Kidney capillary endothelial cell (primary cell): ENCODE measurements around the gene ATPAF2.

Experiments
- DNase-seq: peaks from one replicate; pipeline ENCODE4 v3.0.0-alpha.2; 2018; ENCODE audit warnings: low spot score

The ATPAF2 gene

GRCh38 chr17:18039535-18040260 is 730 bp upstream of the ATPAF2 start:
- no peak for DNase-seq

- no peak for DNase-seq
These were observed 668 bp downstream of the ATPAF2 start for GRCh38 chr17:18038149-18038850.

GRCh38 chr17:18037486-18037885 is 1.5 kb downstream of the ATPAF2 start:
- no peak for DNase-seq

GRCh38 chr17:18035704-18036103 is 3.3 kb downstream of the ATPAF2 start:
- DNase-seq, result no peak

DNA sequence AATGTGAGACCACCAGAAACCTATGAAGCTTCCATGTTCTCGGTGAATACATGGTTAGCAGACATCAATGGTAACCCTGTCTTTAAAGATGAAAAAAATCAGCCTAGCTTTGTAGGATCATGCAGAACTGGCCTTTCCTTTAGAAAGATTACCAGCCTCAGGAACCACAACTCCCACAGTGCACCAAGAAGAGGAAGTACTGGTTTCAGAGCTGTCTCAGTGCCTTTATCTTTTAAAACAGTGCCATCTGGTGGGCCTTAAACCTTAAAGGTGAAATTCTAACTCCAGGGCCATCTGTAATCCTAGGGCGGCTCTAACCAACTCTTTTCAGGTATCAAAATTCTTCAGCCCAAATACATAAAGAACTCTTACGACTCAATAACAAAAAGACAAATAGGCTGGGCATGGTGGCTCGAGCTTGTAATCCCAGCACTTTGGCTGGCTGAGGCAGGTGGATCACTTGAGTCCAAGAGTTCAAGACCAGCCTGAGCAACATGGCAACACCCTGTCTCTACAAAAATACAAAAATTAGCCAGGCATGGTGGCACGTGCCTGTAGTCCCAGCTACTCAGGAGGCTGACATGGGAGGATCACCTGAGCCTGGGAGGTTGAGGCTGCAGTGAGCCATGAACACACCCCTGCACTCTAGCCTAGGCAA is 5.4 kb downstream of the ATPAF2 start:
- peak; percentile 82 for DNase-seq

DNA sequence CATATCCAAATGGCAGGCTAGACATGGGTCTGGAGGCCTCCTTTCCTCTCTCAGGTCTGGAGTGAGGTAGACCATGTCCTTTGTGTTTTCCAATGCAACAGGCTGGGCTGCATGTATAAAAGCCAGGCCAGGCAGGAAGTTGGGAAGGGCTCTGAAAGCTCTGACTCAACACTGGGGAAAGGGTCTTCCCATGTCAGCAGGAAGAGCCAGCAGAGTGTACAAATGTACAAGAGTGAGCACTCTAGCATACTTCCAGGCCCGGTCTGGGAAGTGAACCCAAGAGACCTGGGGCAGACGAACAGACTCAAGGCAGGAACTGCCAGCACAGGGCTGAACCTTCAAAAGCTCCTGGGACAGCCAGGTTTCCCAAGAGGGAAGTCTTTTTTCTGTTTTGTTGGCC is 7.0 kb downstream of the ATPAF2 start:
- peak; percentile 79 for DNase-seq

GRCh38 chr17:18028952-18029540 is 9.9 kb downstream of the ATPAF2 start:
- DNase-seq, result no peak

- DNase-seq, result no peak
These were observed 10.6 kb downstream of the ATPAF2 start for GRCh38 chr17:18028114-18028951.

- no peak for DNase-seq
These were observed 11.7 kb downstream of the ATPAF2 start for GRCh38 chr17:18027280-18027679.

- DNase-seq, result no peak
These were observed 12.8 kb downstream of the ATPAF2 start for GRCh38 chr17:18025945-18026776.

DNA sequence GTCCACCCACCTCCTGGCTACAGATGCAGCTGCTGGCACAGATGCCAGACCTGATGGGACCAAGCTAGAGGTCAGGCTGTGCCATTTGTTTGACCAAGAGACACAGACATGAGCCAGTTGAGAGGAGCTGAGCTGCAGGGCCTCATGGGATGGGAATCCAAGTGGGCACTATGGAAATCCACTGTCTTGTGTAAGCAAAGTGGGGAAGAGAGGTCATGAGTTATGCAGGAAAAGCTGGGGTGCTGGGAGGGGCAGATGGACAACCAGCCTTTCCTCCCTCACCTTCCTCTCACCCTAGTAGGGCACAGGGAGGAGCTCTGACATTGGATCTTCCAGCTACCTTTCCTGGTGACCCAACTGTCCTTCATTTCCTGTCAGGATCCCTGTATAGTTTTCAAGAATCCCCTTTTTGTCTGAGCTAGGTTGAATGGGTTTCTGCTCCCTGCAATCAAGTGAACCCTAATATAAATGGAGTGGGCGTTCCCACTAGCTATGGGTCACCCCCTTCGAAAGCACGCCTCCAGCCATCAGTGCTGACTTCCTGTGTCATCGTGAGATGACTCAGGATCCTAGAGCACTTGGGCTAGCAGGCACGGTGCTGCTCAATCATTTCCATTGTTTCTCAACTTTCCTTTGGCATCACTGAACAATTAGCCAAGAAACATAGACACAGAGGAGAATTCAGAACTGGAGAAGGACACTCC is 13.6 kb downstream of the ATPAF2 start:
- peak; percentile 72 for DNase-seq

DNA sequence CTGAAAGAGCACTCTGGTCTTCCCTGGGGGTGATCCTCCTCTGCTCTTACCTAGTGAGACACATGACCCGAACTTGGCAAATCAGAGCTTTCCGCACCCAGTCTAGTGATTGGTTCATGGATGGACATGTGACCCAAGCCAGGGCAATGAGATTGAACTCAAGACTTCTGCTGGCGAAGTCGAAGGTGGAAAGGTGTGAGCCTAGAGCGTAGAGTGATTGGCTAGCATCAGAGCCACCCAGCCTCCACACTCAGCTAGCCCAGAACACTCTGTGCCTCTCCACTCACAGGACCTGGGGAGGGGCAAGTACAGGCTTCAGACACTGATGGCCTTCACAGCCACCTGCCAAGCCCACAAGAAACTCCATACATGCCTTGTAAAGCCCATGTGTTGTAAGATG is 17.6 kb downstream of the ATPAF2 start:
- DNase-seq, result no peak

- DNase-seq, result no peak
These were observed 18.0 kb downstream of the ATPAF2 start for GRCh38 chr17:18020971-18021370.

DNA sequence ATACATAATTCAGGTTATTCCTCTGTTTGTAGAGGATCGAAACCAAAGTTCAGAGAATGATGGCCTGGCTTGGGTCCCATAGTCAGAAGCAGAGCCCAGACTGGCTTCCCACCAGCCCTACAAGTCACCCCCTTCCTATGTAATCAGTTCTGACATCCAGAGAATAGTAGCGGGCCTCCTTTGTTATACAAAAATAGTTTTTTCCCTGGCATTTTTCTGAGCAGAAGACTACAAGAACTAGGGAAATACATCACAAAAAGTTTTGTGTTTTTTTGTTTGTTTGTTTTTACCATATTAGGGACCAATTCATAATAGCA is 19.2 kb downstream of the ATPAF2 start:
- DNase-seq, result no peak

- DNase-seq, result no peak
These were observed 20.5 kb downstream of the ATPAF2 start for GRCh38 chr17:18018411-18018921.

DNA sequence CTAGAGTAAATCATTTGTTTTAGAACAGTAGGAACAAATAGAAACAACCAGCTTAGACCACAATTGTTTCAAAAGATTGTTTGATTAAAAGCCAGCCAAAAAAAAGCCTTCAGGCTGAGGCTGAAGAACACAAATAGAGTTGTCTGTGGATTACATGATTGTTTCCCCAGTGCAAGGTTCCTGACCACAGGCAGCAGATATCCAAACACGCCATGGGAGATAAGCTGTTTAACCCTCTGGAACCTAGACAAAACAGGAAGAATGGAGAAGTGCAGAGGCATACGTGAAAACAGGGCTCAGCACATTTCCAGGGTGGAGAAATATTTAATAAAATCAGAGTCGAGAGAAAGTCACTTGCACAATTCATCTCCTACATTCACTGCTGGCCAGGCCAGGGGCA is 21.0 kb downstream of the ATPAF2 start:
- DNase-seq, result no peak

DNA sequence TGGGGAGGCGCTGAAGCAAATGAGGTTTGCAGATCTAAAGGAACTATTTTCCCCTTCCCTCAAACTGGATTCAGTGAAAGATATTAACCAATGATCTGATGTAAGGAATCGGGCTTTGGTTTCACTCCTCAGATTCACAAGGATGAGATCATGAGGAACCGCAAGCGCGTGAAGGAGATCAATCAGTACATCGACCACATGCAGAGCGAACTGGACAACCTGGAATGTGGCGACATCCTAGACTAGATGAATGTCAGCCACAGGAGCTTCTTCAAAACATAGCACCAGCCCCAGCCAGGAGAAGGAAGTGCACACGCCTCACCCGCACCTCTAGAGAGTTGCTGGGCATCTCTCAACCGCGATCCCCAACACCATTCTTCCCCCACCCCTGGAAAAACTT is 22.5 kb downstream of the ATPAF2 start:
- no peak for DNase-seq

- DNase-seq, result no peak
These were observed 23.4 kb downstream of the ATPAF2 start for GRCh38 chr17:18015593-18015992.

DNA sequence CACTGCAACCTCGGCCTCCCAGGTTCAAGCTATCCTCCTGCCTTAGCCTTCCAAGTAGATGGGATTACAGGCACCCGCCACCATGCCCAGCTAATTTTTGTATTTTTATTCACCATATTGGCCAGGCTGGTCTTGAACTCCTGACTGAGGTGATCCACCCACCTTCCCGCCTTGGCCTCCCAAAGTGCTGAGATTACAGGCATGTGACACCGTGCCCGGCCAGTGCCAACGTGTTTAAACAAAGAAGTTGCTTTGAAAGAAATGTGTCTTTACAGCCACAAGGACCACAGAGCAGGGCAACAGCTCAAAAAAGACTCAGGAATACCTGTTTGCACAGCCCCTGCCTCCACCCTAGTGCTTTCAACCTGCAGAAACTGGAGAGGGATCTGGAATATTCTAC is 25.0 kb downstream of the ATPAF2 start:
- DNase-seq, result no peak

- no peak for DNase-seq
These were observed 27.7 kb downstream of the ATPAF2 start for GRCh38 chr17:18011286-18011685.
